Measurements from ENCODE around the gene TNC. TPM values are rescaled to one million over a fixed set of nuclear protein-coding genes. Genes with fewer than 3 reads are reported as not detected.
A peak's percentile ranks its signal among the peaks of the same experiment; 100 is the strongest.

Gene TNC
- total RNA-seq: 289 and 342 TPM in 2 replicates

- no peak for DNase-seq (ENCODE audit: low read depth)
- Histone ChIP-seq H3K36me3 (ENCODE audit: control insufficient read depth, insufficient read depth, low read length) (no peaks in the 10 kb centered on the region), H3K27me3 (ENCODE audit: control insufficient read depth, insufficient read depth, low read length) (no peaks in the 10 kb centered on the region), H3K4me3 (ENCODE audit: low read depth, low read length) (peak within 1 kb of the TSS; percentile 40)
- no peak for TF ChIP-seq CTCF (IDR thresholded peaks at IDR 0.05; ENCODE audit: insufficient read depth, low read length, poor library complexity, severe bottlenecking)
Observed at GRCh38 chr9:115117999-115118878, at the start of gene TNC. TSS of gene TNC (minus strand) at chr9:115118157. CDS start at chr9:115091018, 27,139 bp downstream.

- H3K36me3 ChIP-seq (ENCODE audit: control insufficient read depth, insufficient read depth, low read length): no peaks in the 10 kb centered on the region
- no peak for TF ChIP-seq CTCF (IDR thresholded peaks at IDR 0.05; ENCODE audit: insufficient read depth, low read length, poor library complexity, severe bottlenecking)
- no peaks in the 10 kb centered on the region for H3K27me3 ChIP-seq (ENCODE audit: control insufficient read depth, insufficient read depth, low read length)
- peak; percentile 69 for DNase-seq (ENCODE audit: low read depth)
- no peak overlapping the region for H3K4me3 ChIP-seq (ENCODE audit: low read depth, low read length)
Observed at GRCh38 chr9:115167175-115167574, 49.2 kb upstream of the TNC start.

GRCh38 chr9:115165233-115165632, 47.3 kb upstream of the TNC start:
- no peak overlapping the region for H3K4me3 ChIP-seq (ENCODE audit: low read depth, low read length)
- TF ChIP-seq CTCF (IDR thresholded peaks at IDR 0.05; ENCODE audit: insufficient read depth, low read length, poor library complexity, severe bottlenecking): no peak
- no peak for DNase-seq (ENCODE audit: low read depth)
- H3K36me3 ChIP-seq (ENCODE audit: control insufficient read depth, insufficient read depth, low read length): no peaks in the 10 kb centered on the region
- H3K27me3 ChIP-seq (ENCODE audit: control insufficient read depth, insufficient read depth, low read length): no peaks in the 10 kb centered on the region

GRCh38 chr9:115164511-115164974, 46.6 kb upstream of the TNC start:
- DNase-seq (ENCODE audit: low read depth): peak; percentile 68
- H3K4me3 ChIP-seq (ENCODE audit: low read depth, low read length): no peak overlapping the region

GRCh38 chr9:115162946-115163345, 45.0 kb upstream of the TNC start:
- no peak overlapping the region for H3K4me3 ChIP-seq (ENCODE audit: low read depth, low read length)
- DNase-seq (ENCODE audit: low read depth): no peak
- TF ChIP-seq CTCF (IDR thresholded peaks at IDR 0.05; ENCODE audit: insufficient read depth, low read length, poor library complexity, severe bottlenecking): no peak
- no peaks in the 10 kb centered on the region for H3K27me3 ChIP-seq (ENCODE audit: control insufficient read depth, insufficient read depth, low read length)
- no peaks in the 10 kb centered on the region for H3K36me3 ChIP-seq (ENCODE audit: control insufficient read depth, insufficient read depth, low read length)

More at GRCh38 chr9:115164511-115164974, 46.6 kb upstream of the TNC start:
- TF ChIP-seq CTCF (IDR thresholded peaks at IDR 0.05; ENCODE audit: insufficient read depth, low read length, poor library complexity, severe bottlenecking): no peak
- no peaks in the 10 kb centered on the region for H3K27me3 ChIP-seq (ENCODE audit: control insufficient read depth, insufficient read depth, low read length)
- no peaks in the 10 kb centered on the region for H3K36me3 ChIP-seq (ENCODE audit: control insufficient read depth, insufficient read depth, low read length)

All from kidney epithelial cell (primary cell).